ENCODE measurements around the gene TGFBR3. TPM values are rescaled to one million over a fixed set of nuclear protein-coding genes. Genes with fewer than 3 reads are reported as not detected.
A peak's percentile ranks its signal among the peaks of the same experiment; 100 is the strongest.

TGFBR3 gene
- total RNA-seq, 2 experiments from 2014 or later, result 31.5 to 36.6 TPM

DNA sequence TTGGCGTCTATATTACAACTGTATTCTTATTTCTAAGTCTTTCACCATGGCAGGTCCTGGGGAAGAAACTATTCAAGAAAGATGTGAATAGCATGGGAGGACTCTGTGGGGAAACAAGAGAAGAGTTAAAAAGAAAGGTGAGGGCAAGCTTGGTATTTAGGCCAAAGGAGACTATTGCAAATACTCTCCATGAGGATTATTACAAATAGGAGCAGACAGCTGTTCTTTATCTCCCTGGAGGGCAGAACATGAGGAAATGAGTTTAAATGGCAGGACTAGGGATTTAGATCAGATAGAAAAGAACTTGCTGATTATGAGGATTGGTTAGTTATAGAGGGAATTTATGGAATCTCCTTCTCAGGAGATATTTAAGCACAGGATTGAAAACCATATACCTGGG, 198.5 kb downstream of the TGFBR3 start:
- ATAC-seq (ENCODE audit: poor library complexity) (no peak), DNase-seq (no peak)
- no peak overlapping the region for H3K4me3 Mint-ChIP-seq
- Histone ChIP-seq H3K27me3 (ENCODE audit: control insufficient read depth in 1 of 2, insufficient read depth in 2 of 2, low read length in 2 of 2) (no peaks in the 10 kb centered on the region), H3K9me3 (ENCODE audit: control insufficient read depth in 1 of 2, insufficient read depth in 1 of 2, low read length in 2 of 2) (no peaks in the 10 kb centered on the region), H3K27ac (ENCODE audit: low read depth in 1 of 2, low read length in 2 of 2) (no peak overlapping the region), H3K36me3 (ENCODE audit: insufficient read depth, low read length) (peaks cover 11% of the 10 kb centered on the region), H3K4me1 (ENCODE audit: insufficient read depth, low read length) (peaks cover 15% of the 10 kb centered on the region), H3K4me3 (ENCODE audit: low read length) (no peak overlapping the region)
- H3K36me3 Mint-ChIP-seq (ENCODE audit: low read depth), result peaks cover 14% of the 10 kb centered on the region
- POLR2A ChIA-PET, result no interaction called here
- CTCF ChIA-PET, result no interaction called here
- H3K27me3 Mint-ChIP-seq, result no peaks in the 10 kb centered on the region
- TF ChIP-seq, protein P1, sequence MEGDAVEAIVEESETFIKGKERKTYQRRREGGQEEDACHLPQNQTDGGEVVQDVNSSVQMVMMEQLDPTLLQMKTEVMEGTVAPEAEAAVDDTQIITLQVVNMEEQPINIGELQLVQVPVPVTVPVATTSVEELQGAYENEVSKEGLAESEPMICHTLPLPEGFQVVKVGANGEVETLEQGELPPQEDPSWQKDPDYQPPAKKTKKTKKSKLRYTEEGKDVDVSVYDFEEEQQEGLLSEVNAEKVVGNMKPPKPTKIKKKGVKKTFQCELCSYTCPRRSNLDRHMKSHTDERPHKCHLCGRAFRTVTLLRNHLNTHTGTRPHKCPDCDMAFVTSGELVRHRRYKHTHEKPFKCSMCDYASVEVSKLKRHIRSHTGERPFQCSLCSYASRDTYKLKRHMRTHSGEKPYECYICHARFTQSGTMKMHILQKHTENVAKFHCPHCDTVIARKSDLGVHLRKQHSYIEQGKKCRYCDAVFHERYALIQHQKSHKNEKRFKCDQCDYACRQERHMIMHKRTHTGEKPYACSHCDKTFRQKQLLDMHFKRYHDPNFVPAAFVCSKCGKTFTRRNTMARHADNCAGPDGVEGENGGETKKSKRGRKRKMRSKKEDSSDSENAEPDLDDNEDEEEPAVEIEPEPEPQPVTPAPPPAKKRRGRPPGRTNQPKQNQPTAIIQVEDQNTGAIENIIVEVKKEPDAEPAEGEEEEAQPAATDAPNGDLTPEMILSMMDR (IDR thresholded peaks at IDR 0.05), result no peak
- H3K27ac Mint-ChIP-seq, result peak overlapping the region; percentile 13
- peaks cover 25% of the 10 kb centered on the region for H3K4me1 Mint-ChIP-seq (ENCODE audit: low read depth)
- intact Hi-C loops (cut with DNase I, micrococcal nuclease), result no loop called here
- no peaks in the 10 kb centered on the region for H3K9me3 Mint-ChIP-seq

DNA sequence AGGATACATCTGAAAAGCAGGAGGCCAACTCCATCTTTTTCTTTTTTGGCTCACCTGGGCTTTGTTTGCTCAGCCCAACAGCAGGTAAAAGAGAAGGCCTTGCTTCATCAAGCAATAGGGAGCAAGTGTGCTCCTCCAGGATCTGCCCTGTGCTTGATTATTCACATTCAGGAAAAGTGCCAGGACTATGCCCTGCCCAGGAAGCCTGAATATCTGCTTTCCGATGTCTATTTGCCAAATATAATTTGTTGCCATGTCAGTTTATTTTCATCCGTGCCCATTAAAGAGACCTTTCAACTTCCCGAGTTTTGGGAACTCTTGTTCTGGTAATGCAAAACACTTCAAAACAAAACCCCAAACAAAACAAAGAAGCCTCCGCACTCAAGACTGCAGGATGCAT, 200.0 kb downstream of the TGFBR3 start:
- peaks cover 15% of the 10 kb centered on the region for H3K4me1 ChIP-seq (ENCODE audit: insufficient read depth, low read length)
- H3K4me1 Mint-ChIP-seq (ENCODE audit: low read depth), result peaks cover 25% of the 10 kb centered on the region
- no peak overlapping the region for H3K4me3 ChIP-seq (ENCODE audit: low read length)
- no peaks in the 10 kb centered on the region for H3K27me3 Mint-ChIP-seq
- no peak overlapping the region for H3K27ac Mint-ChIP-seq
- DNase-seq (no peak), ATAC-seq (ENCODE audit: poor library complexity) (no peak)
- intact Hi-C loops (cut with DNase I, micrococcal nuclease), result no loop called here
- no peaks in the 10 kb centered on the region for H3K9me3 Mint-ChIP-seq
- H3K36me3 Mint-ChIP-seq (ENCODE audit: low read depth), result peaks cover 12% of the 10 kb centered on the region
- H3K9me3 ChIP-seq (ENCODE audit: control insufficient read depth in 1 of 2, insufficient read depth in 1 of 2, low read length in 2 of 2), result no peaks in the 10 kb centered on the region
- TF ChIP-seq, protein P1 (IDR thresholded peaks at IDR 0.05), result no peak
- H3K4me3 Mint-ChIP-seq, result no peak overlapping the region
- CTCF ChIA-PET, result no interaction called here
- POLR2A ChIA-PET, result interaction anchor here (0.8 kb wide), 1 partner anchor 38 kb away, joined by 3 read pairs; no protein-coding TSS in a partner anchor
- peaks cover 11% of the 10 kb centered on the region for H3K36me3 ChIP-seq (ENCODE audit: insufficient read depth, low read length)
- no peaks in the 10 kb centered on the region for H3K27me3 ChIP-seq (ENCODE audit: control insufficient read depth in 1 of 2, insufficient read depth in 2 of 2, low read length in 2 of 2)
- no peak overlapping the region for H3K27ac ChIP-seq (ENCODE audit: low read depth in 1 of 2, low read length in 2 of 2)

DNA sequence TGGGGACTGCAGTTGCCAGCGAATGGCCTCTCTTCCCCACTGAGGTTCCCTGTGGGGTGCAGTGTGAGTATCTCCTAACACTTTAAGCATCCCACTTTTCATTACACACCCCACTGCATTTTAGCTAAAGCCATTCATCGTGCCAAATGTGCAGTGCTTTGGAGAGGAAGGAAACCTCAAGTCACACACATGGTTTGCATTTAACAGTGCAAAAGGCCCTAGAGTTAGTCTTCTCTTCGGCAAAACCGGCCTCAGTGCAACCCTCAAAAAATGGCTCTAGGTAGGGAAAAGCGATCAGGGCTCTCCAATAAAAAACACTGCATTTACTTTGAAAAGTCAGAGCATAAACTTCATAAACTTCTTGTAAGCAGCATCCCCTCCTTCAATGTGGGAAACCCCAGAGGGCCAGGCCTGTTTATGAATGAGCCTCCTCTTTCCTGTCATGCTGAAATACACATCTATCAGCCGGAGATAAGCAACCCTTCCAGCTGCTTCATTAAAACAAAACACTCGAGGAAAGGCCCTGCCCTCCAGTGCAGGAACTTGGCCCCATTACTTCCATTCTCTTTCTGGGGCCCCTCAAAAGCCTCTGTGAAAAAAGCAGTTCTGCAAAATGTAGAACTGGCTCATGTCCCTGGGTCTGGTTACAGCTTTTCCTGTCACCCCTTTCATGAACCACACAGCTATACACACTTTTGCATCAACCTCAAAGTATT, 201.3 kb downstream of the TGFBR3 start:
- ChIA-PET POLR2A (interaction anchor here (0.6 kb wide), 1 partner anchor 1355 kb away, joined by 3 read pairs; no protein-coding TSS in a partner anchor), CTCF (interaction anchor here (0.6 kb wide), 1 partner anchor 23 kb away, joined by 3 read pairs; no protein-coding TSS in a partner anchor)
- Mint-ChIP-seq H3K9me3 (no peaks in the 10 kb centered on the region), H3K27ac (peak overlapping the region; percentile 72), H3K36me3 (ENCODE audit: low read depth) (peaks cover 12% of the 10 kb centered on the region), H3K27me3 (no peaks in the 10 kb centered on the region), H3K4me3 (peak overlapping the region; percentile 36), H3K4me1 (ENCODE audit: low read depth) (peaks cover 25% of the 10 kb centered on the region)
- DNase-seq (peak in 4 of 14 experiments; percentile 8 to 46 (median 35)), ATAC-seq (ENCODE audit: poor library complexity) (peak; percentile 56)
- peaks cover 15% of the 10 kb centered on the region for H3K4me1 ChIP-seq (ENCODE audit: insufficient read depth, low read length)
- H3K27ac ChIP-seq (ENCODE audit: low read depth in 1 of 2, low read length in 2 of 2), result no peak overlapping the region
- TF ChIP-seq, protein P1 (IDR thresholded peaks at IDR 0.05), result no peak
- H3K9me3 ChIP-seq (ENCODE audit: control insufficient read depth in 1 of 2, insufficient read depth in 1 of 2, low read length in 2 of 2), result no peaks in the 10 kb centered on the region
- H3K36me3 ChIP-seq (ENCODE audit: insufficient read depth, low read length), result peaks cover 11% of the 10 kb centered on the region
- H3K4me3 ChIP-seq (ENCODE audit: low read length), result no peak overlapping the region
- intact Hi-C loops (cut with DNase I, micrococcal nuclease), result no loop called here
- H3K27me3 ChIP-seq (ENCODE audit: control insufficient read depth in 1 of 2, insufficient read depth in 2 of 2, low read length in 2 of 2), result no peaks in the 10 kb centered on the region
